GM12801 (cell line): ENCODE data around the gene EPHA3.

ENCODE experiments used
- CTCF ChIP-seq: IDR thresholded peaks from one replicate; pipeline ENCODE4 v1.5.1; 2011; ENCODE audit warnings: control low read depth; ENCODE audit not compliant: insufficient read length; ENCODE audit errors: extremely low read depth

EPHA3 gene

GRCh38 chr3:89252016-89252415, 144.6 kb downstream of the EPHA3 start:
- TF ChIP-seq CTCF, result no peak

- TF ChIP-seq CTCF, result no peak
These were observed 145.4 kb downstream of the EPHA3 start for GRCh38 chr3:89252860-89253259.

GRCh38 chr3:89256395-89256794, 149.0 kb downstream of the EPHA3 start:
- no peak for TF ChIP-seq CTCF

GRCh38 chr3:89256882-89257281, 149.5 kb downstream of the EPHA3 start:
- TF ChIP-seq CTCF, result no peak

- no peak for TF ChIP-seq CTCF
These were observed 153.3 kb downstream of the EPHA3 start for GRCh38 chr3:89260721-89261120.

GRCh38 chr3:89261673-89262072, 154.3 kb downstream of the EPHA3 start:
- no peak for TF ChIP-seq CTCF

- no peak for TF ChIP-seq CTCF
These were observed 155.0 kb downstream of the EPHA3 start for GRCh38 chr3:89262309-89262929.

- no peak for TF ChIP-seq CTCF
These were observed 156.7 kb downstream of the EPHA3 start for GRCh38 chr3:89264037-89264560.
